ENCODE measurements around the gene CHST11.
"Not testable (repeated sequence)": the region's sequence is repeated elsewhere in the genome, so short reads cannot be mapped to it uniquely, and the experiment has no call there.

Gene CHST11

GRCh38 chr12:104605685-104606084 lies 148.9 kb downstream of the CHST11 start:
- in situ Hi-C loops (cut with MboI; ENCODE audit: low pct_unique_long_range_greater_than_20kb, low sequenced_read_pairs), result no loop called here

DNA sequence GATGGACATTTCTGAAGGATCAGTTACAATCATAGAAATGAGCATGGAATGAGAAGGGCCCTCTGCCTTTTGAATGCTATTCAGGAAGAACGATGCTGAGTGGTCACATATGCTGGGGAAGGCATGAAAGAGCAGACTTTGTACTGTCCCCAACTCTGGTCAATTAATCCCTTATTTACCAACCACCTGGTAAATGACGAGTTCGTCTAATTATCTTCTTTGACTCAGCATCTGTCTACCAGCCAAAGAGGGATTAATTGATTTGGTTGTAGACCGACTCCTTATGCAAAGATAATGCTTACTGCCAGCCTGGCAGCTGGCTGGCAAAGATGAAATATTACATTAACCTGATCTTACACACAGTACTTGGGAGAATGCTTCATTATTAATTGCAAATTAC lies 152.2 kb downstream of the CHST11 start:
- in situ Hi-C loops (cut with MboI; ENCODE audit: low pct_unique_long_range_greater_than_20kb, low sequenced_read_pairs), result no loop called here
- DNase-seq, result no peak

More at GRCh38 chr12:104605685-104606084, 148.9 kb downstream of the CHST11 start:
- no peak for DNase-seq

DNA sequence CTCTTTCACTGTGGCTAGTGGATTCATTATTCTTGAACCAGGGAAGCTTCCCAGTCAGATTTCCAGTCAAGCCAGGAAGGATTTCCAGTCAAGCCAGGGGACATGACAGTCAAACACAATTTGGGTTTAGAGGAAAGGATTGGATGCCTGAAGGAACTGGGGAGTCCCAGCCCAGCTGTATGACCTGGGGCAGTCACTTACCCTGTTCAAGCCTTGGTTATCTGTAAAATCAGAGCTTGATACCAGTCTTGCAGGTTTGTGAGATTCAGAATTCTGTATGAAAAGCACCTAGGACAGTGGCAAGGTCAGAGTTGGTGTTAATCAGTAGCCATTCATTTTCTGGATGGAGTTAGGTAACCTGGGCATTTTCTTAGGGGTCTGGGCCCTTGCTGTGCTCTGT lies 152.7 kb downstream of the CHST11 start:
- no peak for DNase-seq
- in situ Hi-C loops (cut with MboI; ENCODE audit: low pct_unique_long_range_greater_than_20kb, low sequenced_read_pairs), result no loop called here

DNA sequence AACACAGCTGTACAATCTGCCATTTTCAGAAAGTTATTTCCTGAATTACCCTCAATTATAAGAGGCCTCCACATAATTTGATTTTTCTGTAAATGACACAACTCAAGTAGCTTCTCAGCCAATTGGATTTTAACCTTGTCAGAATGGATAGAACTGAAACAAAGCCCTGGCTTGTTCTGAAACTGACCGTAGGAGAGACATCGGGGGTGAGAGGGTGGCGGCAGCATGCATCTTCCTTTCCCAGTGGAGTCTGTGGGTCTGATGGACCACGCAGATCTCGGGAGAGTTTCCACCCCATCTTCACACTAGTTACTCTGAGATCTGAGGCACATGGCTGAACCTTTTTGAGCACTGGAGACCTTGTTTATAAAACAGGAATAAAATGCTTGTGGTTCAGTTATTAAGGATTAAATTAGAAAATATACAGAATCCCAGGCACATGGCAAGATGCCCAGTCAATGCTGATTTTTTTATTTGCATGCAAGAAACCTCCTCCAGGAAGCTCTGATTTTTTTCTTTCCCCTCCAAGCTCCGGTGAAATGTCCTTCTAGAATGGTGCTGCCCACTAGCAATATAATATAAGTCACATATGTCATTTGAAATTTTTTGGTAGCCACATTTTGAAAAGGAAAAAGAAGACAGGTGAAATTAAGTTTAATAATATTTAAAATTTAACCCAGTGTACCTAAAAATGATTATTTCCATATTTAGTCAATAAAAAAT lies 153.9 kb downstream of the CHST11 start:
- in situ Hi-C loops (cut with MboI; ENCODE audit: low pct_unique_long_range_greater_than_20kb, low sequenced_read_pairs), result no loop called here
- DNase-seq, result no peak

- no peak for DNase-seq
- in situ Hi-C loops (cut with MboI; ENCODE audit: low pct_unique_long_range_greater_than_20kb, low sequenced_read_pairs), result no loop called here
These were observed 154.9 kb downstream of the CHST11 start for GRCh38 chr12:104611671-104612070.

DNA sequence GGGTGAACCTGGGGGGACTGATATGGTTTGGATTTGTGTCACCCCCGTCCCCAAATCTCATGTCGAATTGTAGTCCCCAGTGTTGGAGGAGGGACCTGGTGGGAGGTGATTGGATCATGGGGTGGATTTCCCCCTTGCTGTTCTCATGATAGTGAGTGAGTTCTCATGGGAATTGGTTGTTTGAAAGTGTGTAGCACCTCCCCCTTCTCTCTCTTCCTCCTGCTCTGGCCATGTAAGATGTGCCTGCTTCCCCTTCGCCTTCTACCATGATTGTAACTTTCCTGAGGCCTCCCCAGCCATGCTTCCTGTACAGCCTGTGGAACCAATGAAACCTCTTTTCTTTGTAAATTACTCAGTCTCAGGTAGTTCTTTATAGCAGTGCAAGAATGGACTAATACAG lies 156.6 kb downstream of the CHST11 start:
- in situ Hi-C loops (cut with MboI; ENCODE audit: low pct_unique_long_range_greater_than_20kb, low sequenced_read_pairs), result not testable (repeated sequence)

GRCh38 chr12:104615048-104615561 lies 158.4 kb downstream of the CHST11 start:
- in situ Hi-C loops (cut with MboI; ENCODE audit: low pct_unique_long_range_greater_than_20kb, low sequenced_read_pairs), result no loop called here
- no peak for DNase-seq

More for the DNA sequence above, 156.6 kb downstream of the CHST11 start:
- not testable (repeated sequence) for DNase-seq

DNA sequence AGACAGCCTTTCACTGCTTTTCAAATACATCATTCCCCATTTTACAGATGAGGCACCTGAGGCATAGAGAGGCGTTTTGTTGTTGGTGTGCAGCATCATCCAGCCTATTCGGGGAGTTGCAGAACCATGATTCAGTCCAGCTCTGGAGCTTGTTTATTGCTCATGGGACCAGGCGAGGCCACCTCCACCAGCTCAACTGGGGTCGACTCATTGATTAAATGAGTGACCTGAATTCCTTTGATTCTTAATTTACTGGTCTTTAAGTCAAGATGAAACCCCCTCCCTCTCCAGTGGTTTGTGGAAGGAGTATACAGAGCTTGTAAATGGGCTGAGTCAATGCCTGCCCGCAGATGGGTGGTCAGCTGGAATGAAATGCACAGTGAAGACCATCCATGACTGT lies 161.9 kb downstream of the CHST11 start:
- in situ Hi-C loops (cut with MboI; ENCODE audit: low pct_unique_long_range_greater_than_20kb, low sequenced_read_pairs), result no loop called here
- no peak for DNase-seq

- in situ Hi-C loops (cut with MboI; ENCODE audit: low pct_unique_long_range_greater_than_20kb, low sequenced_read_pairs), result no loop called here
- DNase-seq, result no peak
These were observed 162.6 kb downstream of the CHST11 start for GRCh38 chr12:104619305-104619704.

DNA sequence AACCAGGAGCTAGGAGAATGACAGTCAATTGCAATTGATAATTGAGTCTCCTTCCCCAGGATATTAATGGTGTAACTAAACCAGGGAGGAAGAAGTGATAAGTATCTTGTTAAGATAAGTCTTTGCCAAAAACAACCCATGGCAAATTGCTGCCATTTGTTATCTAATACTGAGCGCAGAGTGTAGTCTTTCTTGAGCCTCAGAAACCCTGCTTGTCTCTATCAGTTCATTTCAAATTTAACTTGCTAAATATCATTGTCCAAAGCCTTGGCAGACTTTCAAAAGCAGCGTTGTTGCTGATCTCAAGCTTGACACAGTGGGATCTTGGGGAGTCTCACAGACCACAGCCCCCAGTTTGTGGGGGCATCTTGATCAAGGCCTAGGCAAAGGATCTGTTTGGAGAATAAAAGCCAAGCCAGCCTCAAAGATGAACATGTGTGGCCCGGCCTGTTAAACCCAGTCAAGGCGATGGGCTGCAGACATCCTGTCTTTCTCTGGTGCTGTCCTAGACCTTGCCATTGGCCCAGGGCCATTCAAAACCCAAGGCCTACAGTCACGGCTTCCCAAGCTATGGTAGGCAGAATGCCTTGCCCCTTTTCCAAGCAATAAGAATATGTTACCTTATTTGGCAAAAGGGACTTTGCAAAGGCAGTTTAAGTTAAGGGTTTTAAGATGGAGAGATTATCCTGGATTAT lies 164.2 kb downstream of the CHST11 start:
- no peak for DNase-seq
- in situ Hi-C loops (cut with MboI; ENCODE audit: low pct_unique_long_range_greater_than_20kb, low sequenced_read_pairs), result no loop called here

- in situ Hi-C loops (cut with MboI; ENCODE audit: low pct_unique_long_range_greater_than_20kb, low sequenced_read_pairs), result no loop called here
- no peak for DNase-seq
These were observed 166.2 kb downstream of the CHST11 start for GRCh38 chr12:104622928-104623327.

DNA sequence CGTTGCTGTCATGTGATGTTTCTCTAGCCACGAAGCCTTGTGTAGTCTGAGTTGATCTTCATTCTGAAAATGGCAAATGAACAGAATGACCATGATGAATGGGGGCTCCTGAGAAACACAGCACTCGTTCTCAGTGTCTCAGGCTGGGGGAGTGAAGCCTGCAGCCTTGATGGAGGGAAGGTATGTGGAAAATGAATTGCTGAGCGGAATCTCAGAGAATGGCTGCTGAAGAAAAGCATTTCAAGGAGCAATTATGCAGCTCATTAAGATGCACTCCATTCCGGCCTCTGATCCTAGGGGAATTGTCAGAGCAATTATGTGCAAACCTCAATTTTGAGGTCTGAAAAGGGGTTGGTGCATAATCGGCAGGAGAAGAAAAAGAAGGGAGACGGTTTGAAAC lies 167.1 kb downstream of the CHST11 start:
- in situ Hi-C loops (cut with MboI; ENCODE audit: low pct_unique_long_range_greater_than_20kb, low sequenced_read_pairs), result no loop called here

DNA sequence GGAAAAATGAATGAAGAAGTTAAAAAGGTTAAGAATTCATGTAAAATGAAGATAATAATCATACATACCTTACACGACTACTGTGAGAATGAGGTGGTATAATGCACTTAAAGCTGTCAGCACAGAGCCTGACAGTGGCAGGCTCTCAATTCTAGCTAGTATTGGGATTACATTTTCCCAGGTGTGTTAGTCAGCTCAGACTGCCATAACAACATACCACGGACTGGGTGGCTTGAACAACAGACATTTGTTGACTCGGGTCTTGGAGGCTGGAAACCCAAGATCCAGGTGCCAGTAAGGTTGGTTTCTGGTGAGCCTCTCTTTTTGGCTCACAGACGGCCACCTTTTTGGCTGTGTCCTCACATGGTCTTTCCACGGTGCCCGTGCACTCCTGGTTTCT lies 167.8 kb downstream of the CHST11 start:
- no peak for DNase-seq
- in situ Hi-C loops (cut with MboI; ENCODE audit: low pct_unique_long_range_greater_than_20kb, low sequenced_read_pairs), result no loop called here

More for the DNA sequence above, 167.1 kb downstream of the CHST11 start:
- no peak for DNase-seq

- DNase-seq, result no peak
- in situ Hi-C loops (cut with MboI; ENCODE audit: low pct_unique_long_range_greater_than_20kb, low sequenced_read_pairs), result no loop called here
These were observed 169.5 kb downstream of the CHST11 start for GRCh38 chr12:104626069-104626837.

DNA sequence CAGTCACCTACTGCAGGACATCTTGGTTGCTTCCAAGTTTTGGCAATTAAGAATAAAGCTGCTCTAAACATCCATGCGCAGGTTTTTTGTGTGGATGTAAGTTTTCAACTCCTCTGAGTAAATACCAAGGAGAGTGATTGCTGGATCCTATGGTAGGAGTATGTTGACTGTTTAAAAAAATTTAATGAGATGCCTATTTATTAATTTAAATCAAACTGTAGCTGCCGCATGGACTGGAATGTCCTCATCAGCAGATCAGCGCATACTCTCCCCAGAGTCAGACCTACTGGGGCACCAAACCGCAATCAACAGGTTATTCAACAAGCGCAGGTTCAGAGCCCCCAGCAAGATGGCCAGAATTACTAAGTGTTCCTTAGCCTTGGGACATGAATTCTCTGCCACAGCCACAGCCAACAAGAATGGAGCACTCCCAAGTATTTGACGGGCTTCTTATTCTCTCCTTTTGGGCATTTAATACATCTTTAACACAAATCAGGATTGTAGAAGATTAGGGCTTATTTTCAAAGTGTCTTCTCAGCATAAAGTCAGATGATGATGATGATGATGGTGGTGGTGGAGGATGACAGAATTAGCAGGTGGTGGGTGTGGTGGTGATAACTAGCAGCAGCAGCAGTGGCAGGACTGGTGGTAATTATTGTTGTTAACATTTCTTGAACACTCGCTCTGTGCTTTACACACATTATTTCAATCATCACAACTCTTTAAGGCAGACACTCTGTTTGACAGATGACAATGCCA lies 170.7 kb downstream of the CHST11 start:
- in situ Hi-C loops (cut with MboI; ENCODE audit: low pct_unique_long_range_greater_than_20kb, low sequenced_read_pairs), result no loop called here
- DNase-seq, result no peak

DNA sequence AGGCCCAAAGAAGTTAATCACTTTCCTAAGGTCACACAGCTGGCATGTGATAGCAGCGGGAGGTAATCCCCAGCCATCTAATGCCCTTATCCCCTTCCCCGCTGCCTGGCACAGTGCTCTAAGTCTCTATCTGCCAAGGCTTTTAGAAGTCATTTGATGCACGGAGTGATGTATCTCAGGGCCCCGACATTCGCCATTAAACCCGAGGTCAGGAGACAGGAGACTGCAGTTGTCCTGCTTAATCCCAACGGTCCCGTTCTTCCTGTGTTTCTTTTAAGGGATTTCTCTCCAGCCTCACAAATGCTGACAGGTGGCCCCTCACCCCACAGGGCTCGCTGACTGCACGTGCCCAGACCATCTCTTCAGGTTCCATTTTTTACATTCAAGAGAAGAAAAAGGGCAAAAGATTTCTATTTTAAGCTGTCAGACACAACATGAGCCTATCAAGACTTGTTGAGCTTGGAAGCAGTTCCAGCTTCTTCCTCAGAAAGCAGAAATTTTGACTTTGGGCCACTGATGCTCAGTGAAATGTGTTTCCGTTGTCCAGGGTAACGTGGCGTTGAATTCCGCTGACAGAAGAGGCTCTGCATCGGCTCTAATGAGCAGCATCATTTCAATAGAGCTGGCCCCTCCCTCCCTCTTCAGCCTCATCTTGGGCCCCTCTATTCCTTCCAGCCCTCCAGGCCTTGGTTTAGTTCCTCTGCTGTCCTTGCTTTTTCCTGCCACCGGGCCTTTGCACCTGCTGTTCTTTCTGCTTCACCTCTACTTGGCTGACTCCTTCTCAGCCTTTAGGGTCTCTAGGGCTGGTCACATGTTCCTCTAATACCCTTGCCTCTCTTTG lies 171.5 kb downstream of the CHST11 start:
- DNase-seq, result no peak
- in situ Hi-C loops (cut with MboI; ENCODE audit: low pct_unique_long_range_greater_than_20kb, low sequenced_read_pairs), result no loop called here

DNA sequence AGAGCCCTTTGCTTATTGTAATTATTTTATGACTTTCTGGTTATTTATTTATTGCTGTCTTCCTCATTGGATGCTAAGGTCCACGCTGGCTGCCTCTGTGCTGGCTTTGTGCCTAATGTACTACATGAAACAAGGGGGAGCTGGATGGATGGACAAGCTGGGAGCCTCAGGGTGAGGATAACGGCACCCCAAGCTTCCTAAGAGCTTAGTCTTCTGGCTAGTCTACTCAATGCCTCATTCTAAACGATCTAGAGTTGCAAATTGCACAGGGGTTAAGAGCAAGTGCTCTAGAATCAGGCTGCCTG lies 172.0 kb downstream of the CHST11 start:
- no peak for DNase-seq
- in situ Hi-C loops (cut with MboI; ENCODE audit: low pct_unique_long_range_greater_than_20kb, low sequenced_read_pairs), result no loop called here

GRCh38 chr12:104630230-104630670 lies 173.5 kb downstream of the CHST11 start:
- in situ Hi-C loops (cut with MboI; ENCODE audit: low pct_unique_long_range_greater_than_20kb, low sequenced_read_pairs), result no loop called here
- no peak for DNase-seq
